HEK293T (cell line): ENCODE data around the gene CHD3.

Source experiments
- CTCF ChIA-PET: fragments of 350-600 bp; formaldehyde crosslinking; extraction: SDS; loops from one replicate; lab custom pipeline; 2021; ENCODE audit warnings: antibody characterized with exemption, inconsistent platforms; lab: Yijun Ruan, JAX
- POLR2A ChIA-PET: fragments of 350-600 bp; formaldehyde crosslinking; extraction: SDS; loops from one replicate; lab custom pipeline; 2020; ENCODE audit warnings: antibody characterized with exemption, inconsistent platforms; lab: Yijun Ruan, JAX
- DNase-seq: peaks from one replicate; pipeline ENCODE4 v3.0.0; 2012; ENCODE audit warnings: mixed read lengths; ENCODE audit errors: extremely low spot score
- ARNT ChIP-seq: fragments of 450-650 bp; IDR thresholded peaks from 2 replicates; pipeline ENCODE4 v1.6.1; 2017; ENCODE audit warnings: mild to moderate bottlenecking
- BHLHE40 ChIP-seq: fragments of 450-650 bp; IDR thresholded peaks from 2 replicates; pipeline ENCODE4 v1.6.1; 2016; ENCODE audit warnings: mild to moderate bottlenecking, moderate library complexity, borderline replicate concordance
- CTBP1 ChIP-seq: fragments of 450-650 bp; IDR thresholded peaks from 2 replicates; pipeline ENCODE4 v1.6.1; 2016; ENCODE audit warnings: borderline replicate concordance
- ELF4 ChIP-seq: fragments of 450-650 bp; IDR thresholded peaks from 2 replicates; pipeline ENCODE4 v1.6.1; 2017; ENCODE audit warnings: antibody characterized with exemption
- FOXA1 ChIP-seq: fragments of 450-650 bp; IDR thresholded peaks from 2 replicates; pipeline ENCODE4 v1.6.1; 2016; ENCODE audit warnings: mild to moderate bottlenecking
- FOXK2 ChIP-seq: fragments of 450-650 bp; IDR thresholded peaks from 2 replicates; pipeline ENCODE4 v1.6.1; 2016; ENCODE audit warnings: mild to moderate bottlenecking
- FOXM1 ChIP-seq: fragments of 450-650 bp; IDR thresholded peaks from 2 replicates; pipeline ENCODE4 v1.6.1; 2017; ENCODE audit warnings: mild to moderate bottlenecking, borderline replicate concordance
- HDGF ChIP-seq: fragments of 450-650 bp; IDR thresholded peaks from 2 replicates; pipeline ENCODE4 v1.6.1; 2017; ENCODE audit warnings: antibody characterized with exemption, borderline replicate concordance
- L3MBTL2 ChIP-seq: fragments of 450-650 bp; conservative IDR thresholded peaks from 2 replicates; pipeline ENCODE4 v1.6.1; 2016; ENCODE audit warnings: mild to moderate bottlenecking
- LEF1 ChIP-seq: fragments of 450-650 bp; IDR thresholded peaks from 2 replicates; pipeline ENCODE4 v1.6.1; 2017; ENCODE audit warnings: mild to moderate bottlenecking, borderline replicate concordance
- NFRKB ChIP-seq: fragments of 450-650 bp; IDR thresholded peaks from 2 replicates; pipeline ENCODE4 v1.6.1; 2016; ENCODE audit warnings: mild to moderate bottlenecking, moderate library complexity
- PKNOX1 ChIP-seq: fragments of 450-650 bp; IDR thresholded peaks from 2 replicates; pipeline ENCODE4 v1.6.1; 2016
- SP1 ChIP-seq: fragments of 450-650 bp; IDR thresholded peaks from 2 replicates; pipeline ENCODE4 v1.6.1; 2017
- SUZ12 ChIP-seq: fragments of 450-650 bp; IDR thresholded peaks from 2 replicates; pipeline ENCODE4 v1.6.1; 2016; ENCODE audit warnings: mild to moderate bottlenecking
- TARDBP ChIP-seq: fragments of 450-650 bp; IDR thresholded peaks from 2 replicates; pipeline ENCODE4 v1.6.1; 2016
- ZNF384 ChIP-seq: fragments of 450-650 bp; IDR thresholded peaks from 2 replicates; pipeline ENCODE4 v1.6.1; 2016

Gene CHD3

DNA sequence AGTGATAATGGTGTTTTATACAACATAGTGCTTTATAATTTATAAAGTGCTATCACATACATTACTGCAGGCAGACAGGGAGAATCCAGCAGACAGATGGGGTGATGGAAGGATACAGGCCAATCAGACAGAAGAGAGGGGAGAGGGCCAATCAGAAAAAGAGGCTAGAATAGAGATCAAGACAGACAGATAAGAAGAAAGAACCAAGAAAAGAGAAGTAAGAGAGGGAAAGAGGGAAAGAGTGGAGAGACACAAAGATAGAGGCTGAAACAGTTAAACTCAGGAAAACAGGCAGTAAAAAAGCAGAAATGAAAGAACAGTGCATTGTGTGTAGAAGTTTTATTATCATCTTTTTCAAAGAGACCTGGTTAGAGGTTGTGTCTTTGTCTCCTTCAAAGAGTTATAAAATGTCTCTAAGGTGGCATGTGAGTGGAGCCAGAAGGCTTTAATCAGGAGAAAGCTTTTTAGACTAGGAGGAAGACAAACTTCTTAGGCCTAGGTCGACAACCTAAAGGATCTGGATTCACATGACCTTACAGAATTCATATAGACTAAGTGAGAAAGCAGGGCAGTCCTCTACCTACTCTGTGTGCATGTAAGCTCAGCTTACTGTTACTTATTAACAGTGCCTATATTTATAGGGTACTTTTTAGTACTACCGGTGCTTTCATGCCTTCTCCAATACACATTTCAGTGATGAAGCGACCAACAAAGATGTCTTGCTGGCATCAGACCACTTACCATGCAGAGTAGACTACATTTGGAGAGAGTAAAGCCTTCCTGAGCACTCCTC lies 8.3 kb upstream of the CHD3 start:
- no peak for DNase-seq
- ChIA-PET POLR2A (no interaction called here), CTCF (no interaction called here)
- TF ChIP-seq TARDBP (no peak), FOXA1 (no peak)

- DNase-seq: no peak
- CTCF ChIA-PET: no interaction called here
- POLR2A ChIA-PET: no interaction called here
- TF ChIP-seq SUZ12 (no peak), FOXM1 (no peak), HDGF (no peak), FOXK2 (no peak), L3MBTL2 (no peak), NFRKB (no peak), BHLHE40 (no peak), LEF1 (no peak), ARNT (no peak), TARDBP (no peak), FOXA1 (no peak), ELF4 (no peak), PKNOX1 (no peak), SP1 (no peak), CTBP1 (no peak)
These were observed 7.1 kb upstream of the CHD3 start for GRCh38 chr17:7881276-7882054.

DNA sequence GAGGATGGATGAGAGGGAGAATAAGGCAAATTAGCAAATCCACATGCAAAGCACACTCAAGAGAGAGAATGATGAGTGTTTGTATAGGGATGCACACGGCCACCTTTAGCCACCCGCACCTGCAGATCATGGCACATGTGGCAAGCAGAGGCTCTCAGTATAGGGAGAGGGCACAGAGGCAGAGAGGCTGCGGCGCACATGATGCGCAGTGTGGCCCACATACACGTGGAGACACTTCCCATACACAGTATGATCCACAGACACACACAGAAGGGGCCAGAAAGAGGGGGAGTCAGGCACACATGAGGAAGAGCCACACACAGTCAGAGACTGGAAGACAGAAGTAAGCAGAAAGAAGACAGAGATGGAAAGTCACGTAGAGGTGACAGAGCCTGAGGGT lies 6.5 kb upstream of the CHD3 start:
- ChIA-PET CTCF (no interaction called here), POLR2A (interaction anchor here (0.9 kb wide), 1 partner anchor 34 kb away, joined by 4 read pairs; the partner anchor contains the start of gene RNF227)
- TF ChIP-seq SUZ12 (no peak), LEF1 (no peak), ARNT (no peak), FOXK2 (no peak), L3MBTL2 (no peak), HDGF (no peak), TARDBP (no peak), FOXM1 (no peak), CTBP1 (no peak), NFRKB (no peak), ZNF384 (no peak), BHLHE40 (no peak), FOXA1 (no peak), ELF4 (no peak), SP1 (no peak), PKNOX1 (no peak)
- DNase-seq: no peak

DNA sequence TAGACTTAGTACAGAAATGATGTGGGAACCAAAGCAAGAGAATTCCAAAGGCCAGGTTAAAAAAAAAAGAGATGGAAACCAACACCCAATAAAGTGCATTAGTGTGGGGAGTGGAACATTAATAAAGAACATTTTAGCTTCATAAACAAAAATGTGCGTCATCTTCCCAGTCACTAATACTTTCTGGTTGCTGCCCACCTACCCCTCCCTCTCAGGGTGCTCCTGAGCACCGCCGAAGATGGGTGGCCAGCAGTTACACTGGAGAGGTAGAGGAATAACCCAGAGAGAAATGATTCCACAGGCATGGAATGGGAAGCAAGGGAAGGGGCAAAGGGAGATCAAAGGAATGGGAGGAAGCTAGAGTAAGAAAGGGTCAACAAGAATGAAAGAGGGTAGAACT lies 6.0 kb upstream of the CHD3 start:
- ChIA-PET CTCF (interaction anchor here (0.6 kb wide), 1 partner anchor 227 kb away, joined by 4 read pairs; no protein-coding TSS in a partner anchor), POLR2A (interaction anchor here (0.9 to 1.9 kb wide), 2 partner anchors 26 to 33 kb away, joined by 4 to 5 read pairs; partner anchors contain the start of genes NAA38 and RNF227)
- no peak for DNase-seq
- TF ChIP-seq ARNT (no peak), SUZ12 (no peak), HDGF (no peak), FOXK2 (no peak), ZNF384 (no peak), CTBP1 (no peak), L3MBTL2 (no peak), FOXM1 (no peak), FOXA1 (no peak), SP1 (no peak), TARDBP (no peak), PKNOX1 (no peak), NFRKB (no peak)

GRCh38 chr17:7883781-7884386 lies 4.7 kb upstream of the CHD3 start:
- CTCF ChIA-PET: no interaction called here
- POLR2A ChIA-PET: interaction anchor here (1.9 kb wide), 1 partner anchor 27 kb away, joined by 5 read pairs; the partner anchor contains the start of gene NAA38
- no peak for DNase-seq
- no peak for TF ChIP-seq PKNOX1
- TF ChIP-seq SP1: no peak
- TF ChIP-seq BHLHE40: no peak
- no peak for TF ChIP-seq NFRKB
- no peak for TF ChIP-seq FOXK2
- TF ChIP-seq ELF4: no peak
- peak; percentile 61; the same call in 1 of the 2 replicates for TF ChIP-seq FOXM1
- TF ChIP-seq ZNF384: no peak
